Activated T-cell treated with anti-CD3 and anti-CD28 coated beads for 4 hours (primary cell): Measurements from ENCODE around the gene KLF13.

Source experiments
- DNase-seq: peaks from one replicate; pipeline ENCODE4 v3.0.0-alpha.2; 2020

Gene KLF13

GRCh38 chr15:31317421-31318327 lies 9.0 kb upstream of the KLF13 start:
- no peak for DNase-seq

GRCh38 chr15:31318429-31318828 lies 8.2 kb upstream of the KLF13 start:
- DNase-seq: no peak

GRCh38 chr15:31320022-31320421 lies 6.6 kb upstream of the KLF13 start:
- DNase-seq: no peak

DNA sequence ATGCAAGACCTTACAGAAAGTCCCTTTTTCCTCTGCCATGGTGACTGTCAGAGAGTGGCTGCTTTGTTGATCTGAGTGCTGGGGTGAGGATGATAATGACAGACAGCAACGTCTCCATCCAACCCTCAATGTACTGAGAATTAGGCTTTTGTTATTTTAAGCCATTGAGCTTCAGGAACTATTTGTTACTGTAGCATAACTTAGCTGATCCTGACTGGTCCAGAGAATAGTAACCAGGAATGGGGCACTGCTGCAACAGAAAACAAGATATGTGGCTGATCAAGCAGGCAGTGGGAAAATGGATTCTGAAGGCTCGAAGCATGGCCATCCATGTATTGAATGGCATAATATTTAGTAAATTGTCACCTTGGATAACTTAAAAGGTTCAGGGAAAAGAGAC lies 5.2 kb upstream of the KLF13 start:
- no peak for DNase-seq

DNA sequence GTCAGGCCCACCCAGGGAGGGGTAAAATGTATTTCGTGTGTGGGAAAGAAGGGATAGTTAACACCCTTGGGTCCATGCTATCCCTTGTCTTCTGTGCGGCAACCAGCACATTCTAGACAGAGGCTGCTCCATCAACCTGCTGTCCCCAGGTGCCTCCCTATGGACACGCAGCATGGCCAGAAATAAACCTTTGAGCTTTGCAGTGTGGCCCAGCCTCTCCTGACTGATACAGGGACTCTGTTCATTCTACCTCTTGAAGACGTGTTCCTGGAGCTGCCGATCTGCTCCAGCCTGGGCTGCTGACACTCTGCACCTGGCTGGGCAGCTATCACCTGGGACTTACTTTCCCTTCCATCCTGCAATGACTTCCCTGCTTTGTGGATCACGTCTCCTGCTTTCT lies 4.1 kb upstream of the KLF13 start:
- no peak for DNase-seq

- DNase-seq: no peak
Measured at GRCh38 chr15:31323627-31324026, 3.0 kb upstream of the KLF13 start.

DNA sequence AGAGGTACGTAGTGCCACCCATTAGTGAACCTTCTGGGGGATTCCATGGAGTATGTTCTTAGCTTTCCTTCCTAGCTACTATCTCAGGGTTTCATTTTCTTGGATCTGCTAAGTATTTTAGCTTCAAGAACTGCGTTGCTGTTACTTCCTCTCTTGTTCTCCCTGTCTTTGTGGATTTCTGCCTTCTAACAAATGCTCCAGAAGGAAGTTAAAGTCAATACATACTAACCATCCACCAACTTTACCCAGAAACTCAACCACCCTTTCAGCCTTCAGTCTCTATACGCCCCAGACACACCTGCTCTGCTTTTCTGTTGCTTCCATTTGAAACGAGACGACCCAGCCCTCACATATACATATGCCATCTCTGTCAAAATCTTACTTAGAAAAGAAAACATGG lies 2.4 kb upstream of the KLF13 start:
- DNase-seq: no peak

DNA sequence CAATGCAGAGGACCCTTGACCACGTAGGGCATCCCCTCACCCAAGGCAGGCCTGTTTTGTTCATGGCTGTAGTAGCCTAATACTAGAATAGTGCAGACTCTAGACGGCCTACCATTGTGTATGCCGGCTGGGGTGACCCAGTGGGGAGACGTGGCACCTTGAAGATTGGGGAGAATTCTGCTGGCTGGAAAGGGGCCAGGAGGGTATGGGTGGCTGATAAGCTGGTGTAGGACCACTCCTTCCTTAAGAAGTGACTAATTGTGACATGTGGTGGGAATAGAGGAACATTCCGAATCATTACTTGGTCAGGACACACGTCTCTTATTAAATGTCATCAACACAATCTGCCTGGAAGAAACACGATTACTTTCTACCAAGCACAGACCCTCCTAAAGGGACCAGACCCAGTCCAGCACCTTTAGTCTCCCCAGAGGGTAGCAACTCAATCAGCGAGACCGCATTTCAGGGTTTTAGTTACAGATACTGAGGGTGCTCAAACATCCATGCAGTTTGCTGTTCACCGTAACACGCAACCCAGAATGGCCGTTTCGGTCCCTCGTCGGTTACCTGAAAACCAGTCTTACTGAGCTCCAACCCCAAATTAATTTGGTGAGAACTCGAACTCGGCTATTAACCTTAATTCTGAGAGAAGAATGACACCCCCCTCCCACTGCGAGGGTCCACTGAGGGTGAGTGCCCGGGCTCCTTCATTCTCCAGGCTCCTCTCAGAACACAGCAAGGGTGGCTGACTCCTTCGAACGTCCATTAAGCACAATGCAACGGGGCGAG lies 1.6 kb upstream of the KLF13 start:
- DNase-seq: no peak

DNA sequence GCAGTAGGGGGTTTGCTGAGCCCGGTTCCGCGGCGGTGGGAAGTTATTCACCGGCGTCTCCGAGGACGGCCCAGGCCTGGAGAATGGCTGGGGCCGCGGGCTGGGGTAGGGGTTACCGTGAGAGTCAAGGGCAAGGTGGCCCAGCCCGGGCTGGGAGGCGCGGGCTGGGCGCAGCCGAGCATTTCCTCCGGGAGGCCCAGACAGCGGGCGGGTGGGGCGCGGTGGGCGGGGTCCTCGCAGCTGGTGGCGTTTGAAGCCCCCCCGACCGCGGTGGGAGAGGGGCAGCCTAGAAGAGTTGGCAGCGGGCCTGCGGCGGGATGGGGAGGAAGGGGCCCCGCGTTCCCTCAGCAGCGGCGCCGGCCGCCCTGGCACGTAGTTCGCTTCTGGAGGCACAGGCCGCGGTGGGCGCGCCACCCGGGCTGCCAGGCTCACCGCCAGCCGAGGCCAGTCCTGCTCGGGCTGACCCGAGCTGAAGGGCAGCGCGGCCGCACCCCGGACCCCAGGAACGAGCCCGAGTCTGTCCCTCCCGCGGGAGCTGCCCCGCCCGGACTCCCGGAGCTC lies 960 bp upstream of the KLF13 start:
- DNase-seq: no peak

DNA sequence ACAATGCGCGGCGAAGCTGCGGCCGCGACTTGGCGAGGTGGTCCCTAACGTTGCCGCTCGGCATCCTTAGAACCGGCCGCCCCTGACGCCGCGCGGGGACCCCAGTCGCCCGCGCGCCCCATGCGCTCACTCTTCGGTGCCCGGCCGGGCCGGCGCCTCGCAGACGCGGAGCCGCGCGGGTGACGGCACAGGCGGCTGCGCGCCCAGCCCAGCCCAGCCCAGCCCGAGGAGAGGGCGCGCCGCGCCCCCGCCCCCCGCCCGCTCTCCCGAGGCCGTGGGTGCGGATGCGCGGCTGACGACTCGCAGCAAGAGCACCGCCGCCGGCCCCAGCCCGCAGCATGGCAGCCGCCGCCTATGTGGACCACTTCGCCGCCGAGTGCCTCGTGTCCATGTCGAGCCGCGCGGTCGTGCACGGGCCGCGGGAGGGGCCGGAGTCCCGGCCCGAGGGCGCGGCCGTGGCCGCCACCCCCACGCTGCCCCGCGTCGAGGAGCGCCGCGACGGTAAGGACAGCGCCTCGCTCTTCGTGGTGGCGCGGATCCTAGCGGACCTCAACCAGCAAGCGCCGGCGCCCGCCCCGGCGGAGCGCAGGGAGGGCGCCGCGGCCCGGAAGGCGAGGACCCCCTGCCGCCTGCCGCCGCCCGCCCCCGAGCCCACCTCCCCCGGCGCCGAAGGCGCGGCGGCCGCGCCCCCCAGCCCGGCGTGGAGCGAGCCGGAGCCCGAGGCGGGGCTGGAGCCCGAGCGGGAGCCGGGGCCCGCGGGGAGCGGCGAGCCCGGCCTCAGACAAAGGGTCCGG lies 437 bp downstream of the KLF13 start:
- peak; percentile 56 for DNase-seq

GRCh38 chr15:31327669-31328427 lies 1.2 kb downstream of the KLF13 start:
- peak; percentile 79 for DNase-seq

DNA sequence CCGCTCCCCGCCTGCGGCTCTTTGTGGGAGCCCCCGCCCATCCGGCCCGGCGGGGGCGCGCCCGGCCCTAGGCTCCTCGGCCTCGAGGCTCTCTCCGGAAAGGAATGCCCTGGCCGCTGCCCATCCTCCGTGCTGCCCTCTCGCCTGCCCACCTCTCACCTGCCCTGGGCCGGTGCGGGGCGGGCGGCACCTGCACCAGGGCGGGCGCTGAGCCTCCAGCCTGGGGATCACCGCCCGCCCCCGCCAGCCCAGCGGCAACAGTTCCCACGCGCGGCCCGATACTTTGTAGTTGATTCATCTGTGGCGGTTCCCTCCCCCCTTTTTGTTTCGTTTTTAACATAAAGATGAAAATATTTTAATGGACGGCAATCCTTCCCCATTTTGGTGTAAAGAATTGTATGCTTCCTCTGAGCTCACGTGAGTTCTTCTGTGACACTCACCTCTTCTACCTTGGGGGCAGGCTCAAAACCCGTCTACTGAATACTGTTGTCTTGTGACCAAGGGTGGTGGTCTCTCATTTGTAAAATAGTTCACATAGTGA lies 1.9 kb downstream of the KLF13 start:
- peak; percentile 74 for DNase-seq

GRCh38 chr15:31328969-31329639 lies 2.5 kb downstream of the KLF13 start:
- DNase-seq: no peak

- DNase-seq: no peak
Measured at GRCh38 chr15:31329640-31330010, 3.0 kb downstream of the KLF13 start.

GRCh38 chr15:31330111-31330785 lies 3.6 kb downstream of the KLF13 start:
- DNase-seq: no peak

- no peak for DNase-seq
Measured at GRCh38 chr15:31330836-31331235, 4.2 kb downstream of the KLF13 start.

DNA sequence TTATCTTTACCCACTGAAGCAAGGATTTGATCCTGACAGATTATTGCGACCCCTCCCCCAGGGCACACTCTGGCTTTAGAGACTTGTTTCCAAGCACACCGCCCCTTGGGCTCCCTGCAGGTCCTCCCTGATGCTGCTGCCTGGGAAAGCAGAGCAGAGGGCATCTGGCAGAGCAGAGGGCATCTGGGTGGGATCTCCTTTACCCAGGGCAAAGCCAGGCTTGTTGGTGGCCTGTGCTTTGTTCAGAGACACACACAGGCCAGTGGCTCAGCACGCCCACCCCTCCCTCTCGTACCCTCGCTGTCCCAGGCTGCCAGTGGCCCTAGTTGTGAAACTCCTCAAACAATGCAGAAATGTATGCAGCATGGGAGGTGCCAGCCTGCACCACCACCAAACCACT lies 4.8 kb downstream of the KLF13 start:
- DNase-seq: no peak

- DNase-seq: no peak
Measured at GRCh38 chr15:31332020-31332680, 5.5 kb downstream of the KLF13 start.

GRCh38 chr15:31332681-31333071 lies 6.0 kb downstream of the KLF13 start:
- DNase-seq: no peak

DNA sequence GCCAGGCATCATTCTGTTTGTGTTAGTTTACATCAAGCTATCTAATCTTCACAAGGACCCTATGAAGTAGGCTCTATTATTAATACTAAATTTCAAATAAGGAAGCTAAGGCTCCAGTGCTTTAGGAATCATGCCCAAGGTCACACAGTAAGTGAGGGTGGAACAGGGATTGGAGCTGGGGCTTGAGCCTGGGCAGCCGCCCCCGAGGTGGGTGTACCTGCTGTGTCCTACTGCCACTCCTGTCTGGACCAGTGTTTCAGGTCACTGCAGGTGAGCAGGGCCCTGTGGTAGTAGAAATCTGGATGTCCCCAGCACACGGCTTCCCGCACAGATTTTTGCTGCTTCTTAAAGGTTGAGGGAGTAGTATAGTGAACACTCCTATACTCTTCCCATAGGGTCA lies 6.5 kb downstream of the KLF13 start:
- DNase-seq: no peak
